Measurements from ENCODE around the gene MYLK4.

The MYLK4 gene

GRCh38 chr6:2655844-2656433 lies 94.8 kb downstream of the MYLK4 start:
- no peak for TF ChIP-seq CTCF (IDR thresholded peaks at IDR 0.05; ENCODE audit: unreplicated experiment in 3 of 3)

GRCh38 chr6:2653369-2654032 lies 97.2 kb downstream of the MYLK4 start:
- H3K36me3 Mint-ChIP-seq (ENCODE audit: low read depth), result no peaks in the 10 kb centered on the region
- no peak for TF ChIP-seq CTCF (IDR thresholded peaks at IDR 0.05; ENCODE audit: unreplicated experiment in 3 of 3)
- H3K4me1 Mint-ChIP-seq, result peaks cover 6% of the 10 kb centered on the region
- H3K9me3 Mint-ChIP-seq, result peaks cover 18% of the 10 kb centered on the region
- no peak overlapping the region for H3K4me3 Mint-ChIP-seq
- no peak overlapping the region for H3K27ac Mint-ChIP-seq
- peaks cover 7% of the 10 kb centered on the region for H3K27me3 Mint-ChIP-seq (ENCODE audit: low read depth)

More at GRCh38 chr6:2655844-2656433, 94.8 kb downstream of the MYLK4 start:
- Mint-ChIP-seq H3K9me3 (peaks cover 18% of the 10 kb centered on the region), H3K4me3 (no peak overlapping the region), H3K27ac (no peak overlapping the region), H3K36me3 (ENCODE audit: low read depth) (no peaks in the 10 kb centered on the region), H3K4me1 (peaks cover 19% of the 10 kb centered on the region), H3K27me3 (ENCODE audit: low read depth) (peaks cover 7% of the 10 kb centered on the region)

- H3K36me3 Mint-ChIP-seq (ENCODE audit: low read depth), result no peaks in the 10 kb centered on the region
- no peak for TF ChIP-seq CTCF (IDR thresholded peaks at IDR 0.05; ENCODE audit: unreplicated experiment in 3 of 3)
- H3K27ac Mint-ChIP-seq, result no peak overlapping the region
- peaks cover 20% of the 10 kb centered on the region for H3K9me3 Mint-ChIP-seq
- H3K27me3 Mint-ChIP-seq (ENCODE audit: low read depth), result peaks cover 4% of the 10 kb centered on the region
- H3K4me1 Mint-ChIP-seq, result peaks cover 6% of the 10 kb centered on the region
- no peak overlapping the region for H3K4me3 Mint-ChIP-seq
These were observed 98.1 kb downstream of the MYLK4 start for GRCh38 chr6:2652611-2653010.

- Mint-ChIP-seq H3K27ac (no peak overlapping the region), H3K4me1 (peaks cover 6% of the 10 kb centered on the region), H3K36me3 (ENCODE audit: low read depth) (no peaks in the 10 kb centered on the region), H3K4me3 (no peak overlapping the region), H3K27me3 (ENCODE audit: low read depth) (peaks cover 4% of the 10 kb centered on the region), H3K9me3 (peaks cover 20% of the 10 kb centered on the region)
- no peak for TF ChIP-seq CTCF (IDR thresholded peaks at IDR 0.05; ENCODE audit: unreplicated experiment in 3 of 3)
These were observed 98.8 kb downstream of the MYLK4 start for GRCh38 chr6:2651961-2652360.

GRCh38 chr6:2651536-2651935 lies 99.2 kb downstream of the MYLK4 start:
- TF ChIP-seq CTCF (IDR thresholded peaks at IDR 0.05; ENCODE audit: unreplicated experiment in 3 of 3), result no peak
- Mint-ChIP-seq H3K27ac (no peak overlapping the region), H3K27me3 (ENCODE audit: low read depth) (peaks cover 4% of the 10 kb centered on the region)

GRCh38 chr6:2646346-2646745 lies 104.4 kb downstream of the MYLK4 start:
- no peak for TF ChIP-seq CTCF (IDR thresholded peaks at IDR 0.05; ENCODE audit: unreplicated experiment in 3 of 3)
- H3K36me3 Mint-ChIP-seq (ENCODE audit: low read depth), result no peaks in the 10 kb centered on the region
- no peak overlapping the region for H3K27ac Mint-ChIP-seq
- H3K4me1 Mint-ChIP-seq, result no peaks in the 10 kb centered on the region
- peaks cover 12% of the 10 kb centered on the region for H3K27me3 Mint-ChIP-seq (ENCODE audit: low read depth)
- H3K9me3 Mint-ChIP-seq, result peaks cover 2% of the 10 kb centered on the region
- H3K4me3 Mint-ChIP-seq, result no peak overlapping the region

More at GRCh38 chr6:2651536-2651935, 99.2 kb downstream of the MYLK4 start:
- Mint-ChIP-seq H3K9me3 (peaks cover 20% of the 10 kb centered on the region), H3K4me1 (peaks cover 2% of the 10 kb centered on the region), H3K4me3 (no peak overlapping the region), H3K36me3 (ENCODE audit: low read depth) (no peaks in the 10 kb centered on the region)
